ENCODE measurements around the gene MVB12B. TPM values are rescaled to one million over a fixed set of nuclear protein-coding genes. Genes with fewer than 3 reads are reported as not detected.

Gene MVB12B
- total and polyA plus RNA-seq, 3 donors from 2014 or later = 13.6 to 30.7 (median 26.2) TPM

DNA sequence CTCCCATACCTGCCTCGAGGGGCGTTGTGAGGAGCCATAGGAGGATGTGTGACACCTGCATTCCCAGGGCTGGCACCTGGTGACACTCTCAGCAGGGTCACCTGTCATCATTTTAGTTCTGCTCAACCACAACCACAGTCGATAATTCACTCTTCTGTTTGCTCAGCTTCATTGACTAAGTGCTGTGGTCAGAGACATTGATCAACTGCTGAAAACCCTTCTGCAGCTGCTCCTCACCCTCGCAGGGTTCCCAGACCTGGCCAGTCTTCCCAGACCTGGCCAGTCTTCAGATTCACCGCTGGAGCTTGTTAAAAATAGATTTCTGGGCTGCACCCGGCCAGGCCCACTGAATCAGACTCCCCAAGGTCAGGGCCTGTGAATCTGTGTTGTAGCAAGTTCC is 92.8 kb downstream of the MVB12B start:
- peaks cover 21% of the 10 kb centered on the region for H3K4me1 ChIP-seq
- H3K27ac ChIP-seq = no peak overlapping the region
- DNase-seq = no peak
- H3K36me3 ChIP-seq (ENCODE audit: low read depth, missing control alignments) = no peaks in the 10 kb centered on the region
- no peak overlapping the region for H3K4me3 ChIP-seq
- H3K27me3 ChIP-seq = no peaks in the 10 kb centered on the region
- TF ChIP-seq POLR2A (IDR thresholded peaks at IDR 0.05) = no peak
- no peak for TF ChIP-seq CTCF (IDR thresholded peaks at IDR 0.05)
- intact Hi-C loops (cut with DNase I; ENCODE audit: low total_unique reads) = no loop called here
- H3K9me3 ChIP-seq = no peaks in the 10 kb centered on the region
- 60 to 86% methylated on average over 4 to 6 of the region's 6 CpGs for WGBS, 2 donors

- no peaks in the 10 kb centered on the region for H3K36me3 ChIP-seq (ENCODE audit: low read depth, missing control alignments)
- no peaks in the 10 kb centered on the region for H3K9me3 ChIP-seq
- H3K27ac ChIP-seq = no peak overlapping the region
- no peaks in the 10 kb centered on the region for H3K27me3 ChIP-seq
- WGBS, 2 donors = 85 to 91% methylated on average over 7 of the region's 7 CpGs
- DNase-seq = no peak
- H3K4me3 ChIP-seq = no peak overlapping the region
- intact Hi-C loops (cut with DNase I; ENCODE audit: low total_unique reads) = no loop called here
- peaks cover 21% of the 10 kb centered on the region for H3K4me1 ChIP-seq
- TF ChIP-seq CTCF (IDR thresholded peaks at IDR 0.05) (no peak), POLR2A (IDR thresholded peaks at IDR 0.05) (no peak)
Measured at GRCh38 chr9:126420135-126420534, 93.5 kb downstream of the MVB12B start.

GRCh38 chr9:126420643-126421564 is 94.3 kb downstream of the MVB12B start:
- H3K27me3 ChIP-seq = no peaks in the 10 kb centered on the region
- no peak for TF ChIP-seq CTCF (IDR thresholded peaks at IDR 0.05)
- TF ChIP-seq POLR2A (IDR thresholded peaks at IDR 0.05) = no peak
- peaks cover 21% of the 10 kb centered on the region for H3K4me1 ChIP-seq
- intact Hi-C loops (cut with DNase I; ENCODE audit: low total_unique reads) = no loop called here
- no peak overlapping the region for H3K4me3 ChIP-seq
- 94 to 95% methylated on average over 17 of the region's 17 CpGs for WGBS, 2 donors
- no peaks in the 10 kb centered on the region for H3K9me3 ChIP-seq
- no peak overlapping the region for H3K27ac ChIP-seq
- no peak for DNase-seq
- no peaks in the 10 kb centered on the region for H3K36me3 ChIP-seq (ENCODE audit: low read depth, missing control alignments)

GRCh38 chr9:126421567-126422428 is 95.2 kb downstream of the MVB12B start:
- H3K4me1 ChIP-seq = peaks cover 21% of the 10 kb centered on the region
- no peaks in the 10 kb centered on the region for H3K9me3 ChIP-seq
- H3K36me3 ChIP-seq (ENCODE audit: low read depth, missing control alignments) = no peaks in the 10 kb centered on the region
- DNase-seq = no peak
- no peaks in the 10 kb centered on the region for H3K27me3 ChIP-seq
- H3K4me3 ChIP-seq = no peak overlapping the region
- no peak overlapping the region for H3K27ac ChIP-seq
- TF ChIP-seq POLR2A (IDR thresholded peaks at IDR 0.05) (no peak), CTCF (IDR thresholded peaks at IDR 0.05) (no peak)
- WGBS, 2 donors = 76 to 80% methylated on average over 25 of the region's 25 CpGs
- intact Hi-C loops (cut with DNase I; ENCODE audit: low total_unique reads) = no loop called here

Data from testis (tissue), 3 donors.